22Rv1 (cell line): ENCODE results near the gene AOPEP.

Experiments used
- ZFX ChIP-seq: fragments of 450-650 bp; IDR thresholded peaks from 2 replicates; pipeline ENCODE4 v1.6.1; 2017; ENCODE audit warnings: antibody characterized with exemption, borderline replicate concordance
- TF ChIP-seq, protein P1 (sequence below): fragments of 450-650 bp; IDR thresholded peaks from 2 replicates; pipeline ENCODE4 v1.5.1; 2017; ENCODE audit warnings: mild to moderate bottlenecking

DNA sequence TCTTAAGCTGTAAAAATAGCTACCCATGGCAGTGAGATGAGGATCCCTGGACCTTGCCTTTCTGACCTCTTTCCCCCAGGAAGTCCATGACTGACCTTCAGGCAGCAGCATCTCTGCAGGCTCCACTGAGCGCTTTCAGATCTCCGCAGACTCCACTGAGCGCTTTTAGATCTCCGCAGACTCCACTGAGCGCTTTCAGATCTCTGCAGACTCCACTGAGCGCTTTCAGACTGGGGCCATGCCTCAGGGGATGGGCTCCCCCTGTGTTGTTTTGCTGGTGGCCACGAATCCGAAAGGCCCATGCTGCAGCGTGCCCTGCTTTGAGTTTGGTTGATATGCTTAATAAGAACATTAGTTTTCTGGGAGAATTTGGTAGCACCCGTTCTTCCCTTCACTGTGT lies 336.8 kb downstream of the AOPEP start:
- TF ChIP-seq, protein P1, sequence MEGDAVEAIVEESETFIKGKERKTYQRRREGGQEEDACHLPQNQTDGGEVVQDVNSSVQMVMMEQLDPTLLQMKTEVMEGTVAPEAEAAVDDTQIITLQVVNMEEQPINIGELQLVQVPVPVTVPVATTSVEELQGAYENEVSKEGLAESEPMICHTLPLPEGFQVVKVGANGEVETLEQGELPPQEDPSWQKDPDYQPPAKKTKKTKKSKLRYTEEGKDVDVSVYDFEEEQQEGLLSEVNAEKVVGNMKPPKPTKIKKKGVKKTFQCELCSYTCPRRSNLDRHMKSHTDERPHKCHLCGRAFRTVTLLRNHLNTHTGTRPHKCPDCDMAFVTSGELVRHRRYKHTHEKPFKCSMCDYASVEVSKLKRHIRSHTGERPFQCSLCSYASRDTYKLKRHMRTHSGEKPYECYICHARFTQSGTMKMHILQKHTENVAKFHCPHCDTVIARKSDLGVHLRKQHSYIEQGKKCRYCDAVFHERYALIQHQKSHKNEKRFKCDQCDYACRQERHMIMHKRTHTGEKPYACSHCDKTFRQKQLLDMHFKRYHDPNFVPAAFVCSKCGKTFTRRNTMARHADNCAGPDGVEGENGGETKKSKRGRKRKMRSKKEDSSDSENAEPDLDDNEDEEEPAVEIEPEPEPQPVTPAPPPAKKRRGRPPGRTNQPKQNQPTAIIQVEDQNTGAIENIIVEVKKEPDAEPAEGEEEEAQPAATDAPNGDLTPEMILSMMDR = no peak
- TF ChIP-seq ZFX = no peak
